NCI-H526 (cell line): Measurements from ENCODE around the gene TRIM74.
A peak's percentile ranks its signal among the peaks of the same experiment; 100 is the strongest.
"Not testable (repeated sequence)": the region's sequence is repeated elsewhere in the genome, so short reads cannot be mapped to it uniquely, and the experiment has no call there.

ENCODE experiments used
- DNase-seq, 2 experiments: peaks; one replicate each; lab custom pipeline; 2025; lab: John Stamatoyannopoulos, UW

The TRIM74 gene

DNA sequence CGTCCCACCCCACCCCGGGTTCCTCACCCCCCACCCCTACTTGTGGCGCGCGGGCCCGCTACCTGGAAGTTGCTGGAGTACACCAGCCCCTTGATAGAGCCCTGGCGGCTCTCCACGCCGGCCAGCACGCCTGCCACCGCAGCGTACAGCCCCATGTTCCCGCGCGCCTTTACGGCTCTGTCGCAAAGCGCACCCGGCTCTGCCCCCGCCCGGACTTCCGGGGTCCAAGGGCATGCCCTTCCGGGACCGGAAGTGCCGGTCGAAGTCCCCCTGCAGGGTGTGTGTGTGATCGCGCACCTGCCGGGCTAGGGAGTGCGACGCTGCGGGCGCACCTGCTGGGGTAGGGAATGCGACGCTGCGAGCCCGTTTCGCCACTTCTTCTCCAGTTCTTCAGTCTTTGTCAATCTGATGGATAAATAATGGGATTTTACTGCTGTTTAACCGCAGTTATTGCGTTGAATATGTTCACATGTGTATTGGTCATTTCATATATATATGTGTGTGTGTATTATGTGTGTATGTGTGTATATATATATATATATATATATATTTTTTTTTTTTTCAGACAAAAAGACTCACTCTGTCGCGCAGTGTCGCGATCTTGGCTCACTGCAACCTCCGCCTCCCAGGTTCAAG, 14.6 kb downstream of the TRIM74 start:
- DNase-seq = not testable (repeated sequence)

DNA sequence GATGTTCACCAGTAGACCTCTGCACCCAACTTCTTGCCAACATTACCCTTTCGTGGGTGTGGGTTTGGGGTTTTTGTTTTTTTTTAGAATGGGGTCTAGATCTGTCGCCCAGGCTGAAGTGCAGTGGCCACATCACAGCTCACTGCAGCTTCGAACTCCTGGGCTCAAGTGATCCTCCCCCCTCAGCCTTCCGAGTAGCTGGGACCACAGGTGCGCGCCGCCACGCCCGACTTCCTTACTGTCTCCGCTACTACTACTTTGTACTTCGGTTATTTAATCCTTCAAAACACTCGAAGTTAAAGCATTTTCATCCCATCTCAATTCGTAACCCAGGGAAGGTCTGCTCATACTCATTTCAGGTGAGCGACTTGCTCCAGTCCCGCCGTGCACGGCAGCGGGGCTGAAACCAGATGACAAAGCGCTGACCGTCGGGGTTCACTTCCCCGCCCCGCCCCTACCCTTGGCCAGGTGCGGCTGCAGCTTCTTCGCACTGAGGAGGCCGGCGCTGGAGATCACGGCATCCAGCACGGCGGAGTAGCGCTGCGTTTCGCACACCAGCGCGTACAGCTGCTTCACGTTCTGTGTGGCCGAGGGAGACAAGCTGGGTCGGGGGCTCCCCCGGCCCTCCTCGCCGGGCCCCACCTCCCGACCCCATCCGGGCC, 15.2 kb downstream of the TRIM74 start:
- DNase-seq = not testable (repeated sequence)

DNA sequence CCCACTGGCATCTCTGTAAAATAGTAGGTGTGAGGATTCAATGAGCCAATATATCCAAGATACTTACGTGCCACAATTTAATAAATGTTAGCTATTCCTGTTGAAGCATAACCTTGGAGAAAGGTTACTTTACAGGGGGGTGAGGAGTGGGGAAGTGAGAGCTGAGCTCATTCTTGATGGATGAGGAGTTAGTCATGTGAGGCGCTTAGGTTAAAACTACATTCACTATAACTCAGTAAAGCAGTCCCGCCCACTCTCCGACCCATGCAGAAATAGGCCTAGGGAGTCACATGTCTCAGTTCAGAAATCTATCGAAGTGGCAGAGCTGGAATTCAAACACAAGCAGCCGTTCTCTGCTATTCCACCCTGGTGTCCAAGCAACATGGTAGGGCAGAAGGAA, 18.8 kb downstream of the TRIM74 start:
- not testable (repeated sequence) for DNase-seq

DNA sequence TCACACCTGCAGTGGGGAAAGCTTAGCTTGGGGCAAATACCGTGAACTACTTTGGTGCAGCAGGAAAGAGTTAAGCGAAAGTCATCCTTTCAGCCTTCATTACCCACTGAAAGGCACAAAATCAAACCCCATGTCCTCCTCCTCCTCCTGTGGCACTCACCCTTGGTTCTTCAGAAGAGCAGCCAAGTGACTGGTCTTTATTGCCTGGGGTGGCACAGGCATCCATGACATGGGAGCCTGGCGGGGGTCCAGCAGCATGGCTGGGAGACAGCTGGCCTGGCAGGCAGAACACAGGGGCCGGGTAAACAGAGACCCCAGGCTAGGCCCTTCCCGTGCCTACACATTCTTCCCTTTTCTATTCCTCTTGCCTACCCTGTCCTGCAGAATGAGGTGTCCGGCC, 19.6 kb downstream of the TRIM74 start:
- not testable (repeated sequence) for DNase-seq

DNA sequence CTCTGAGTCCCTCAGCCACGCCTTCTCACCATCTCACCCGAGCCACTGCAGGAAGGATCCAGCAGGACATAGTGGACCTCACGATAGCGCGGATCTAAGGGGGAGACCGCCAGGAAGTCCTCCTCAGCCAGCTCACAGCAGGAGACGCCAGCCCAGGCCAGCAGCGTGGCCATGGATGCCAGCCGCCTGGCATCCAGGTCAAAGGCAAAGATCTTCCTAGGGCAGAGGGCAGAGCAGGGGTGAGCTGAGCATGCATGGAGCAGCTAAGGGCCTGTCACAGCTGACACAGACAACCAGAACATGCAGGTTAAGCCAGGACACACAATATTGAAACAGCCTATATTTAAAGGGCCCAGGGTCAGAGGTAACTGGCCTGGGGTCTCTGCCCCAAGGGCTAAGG, 20.0 kb downstream of the TRIM74 start:
- not testable (repeated sequence) for DNase-seq

DNA sequence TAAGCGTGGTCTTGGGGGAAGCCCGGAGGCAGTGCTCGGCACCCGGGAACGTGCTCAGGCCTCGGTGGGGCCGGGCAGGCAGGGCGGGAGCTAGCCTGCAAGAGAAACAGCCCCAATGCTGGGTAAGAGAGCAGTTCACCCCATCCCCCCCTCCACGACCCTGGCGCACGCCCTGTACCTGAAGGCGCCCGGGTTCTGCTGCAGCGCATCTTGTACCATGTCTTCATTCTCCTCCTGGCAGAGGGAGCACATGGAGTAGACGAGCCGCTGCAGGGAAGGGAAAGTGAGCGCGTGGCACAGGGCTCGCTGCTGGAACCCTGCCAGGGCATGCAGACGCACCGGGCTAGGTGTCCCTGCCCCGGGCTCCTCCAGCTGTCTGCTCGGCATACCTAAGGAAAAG, 20.6 kb downstream of the TRIM74 start:
- DNase-seq = not testable (repeated sequence)

DNA sequence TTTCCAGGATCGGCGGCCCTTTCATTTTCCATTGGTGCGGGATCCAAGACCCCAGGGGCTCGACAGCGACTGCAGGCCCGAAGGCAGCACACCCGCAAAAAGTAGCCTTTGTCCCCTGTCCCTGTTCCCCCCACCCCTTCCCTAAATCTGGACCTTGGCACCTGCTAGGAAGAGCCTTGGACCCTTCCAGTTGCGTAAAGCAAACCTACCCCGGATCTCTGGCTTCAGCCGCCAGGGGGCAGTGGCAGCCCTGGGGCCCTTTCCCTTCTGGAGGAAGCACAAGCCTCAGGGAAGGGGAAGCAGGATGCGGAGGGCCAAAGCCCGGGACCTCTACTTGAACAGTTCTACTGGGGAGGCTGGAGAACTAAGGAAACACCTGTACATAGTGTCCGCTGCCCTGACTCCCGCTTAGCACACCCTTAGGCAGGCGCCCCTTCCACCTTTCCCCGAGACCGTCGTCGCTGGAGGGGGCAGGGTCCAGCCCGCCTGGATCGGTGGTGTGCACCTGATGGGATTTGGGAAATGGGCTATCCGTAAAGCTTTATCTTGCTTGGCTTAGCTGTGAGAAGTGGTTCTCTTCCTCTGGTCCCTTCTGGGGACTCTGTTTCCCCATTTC, 23.0 kb downstream of the TRIM74 start:
- not testable (repeated sequence) for DNase-seq

DNA sequence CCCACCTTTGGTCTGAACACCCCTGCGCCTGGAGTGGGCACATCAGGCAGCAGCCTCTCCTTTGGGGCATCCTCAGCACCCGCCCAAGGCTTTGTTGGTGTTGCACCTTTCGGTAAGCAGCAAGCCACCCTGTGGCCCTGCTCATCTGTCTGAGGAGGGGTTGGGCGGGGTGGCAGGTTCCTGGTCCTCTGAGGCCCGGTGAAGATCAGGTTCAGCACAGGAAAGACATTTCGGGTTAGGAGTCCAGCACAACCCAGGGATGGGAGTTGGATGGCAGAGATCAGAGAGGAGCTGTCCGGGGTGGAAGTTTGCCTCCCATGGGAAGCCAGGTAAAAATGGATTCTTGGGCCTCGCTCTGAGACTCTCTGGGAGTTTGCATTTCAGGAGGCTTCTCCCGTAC, 23.7 kb downstream of the TRIM74 start:
- not testable (repeated sequence) for DNase-seq

DNA sequence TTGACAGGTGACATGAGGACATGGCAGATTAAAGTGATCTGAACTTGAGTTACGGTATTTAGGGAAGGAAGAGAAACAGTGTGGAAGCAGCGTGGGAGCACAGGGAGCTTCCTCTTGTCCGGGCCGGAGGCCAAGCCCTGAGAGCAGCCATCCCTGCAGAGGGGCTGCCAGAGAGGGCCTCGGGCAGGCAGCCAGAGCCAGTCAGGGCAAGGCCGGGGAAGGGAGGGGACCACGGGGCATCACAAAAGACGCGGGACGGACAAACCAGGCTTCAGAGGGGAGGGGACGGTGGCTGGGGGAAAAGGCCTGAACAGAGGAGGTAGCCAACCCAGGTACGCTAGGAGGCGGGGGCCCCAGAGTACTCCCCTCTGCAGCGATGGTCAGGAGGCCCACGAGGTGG, 24.3 kb downstream of the TRIM74 start:
- not testable (repeated sequence) for DNase-seq

DNA sequence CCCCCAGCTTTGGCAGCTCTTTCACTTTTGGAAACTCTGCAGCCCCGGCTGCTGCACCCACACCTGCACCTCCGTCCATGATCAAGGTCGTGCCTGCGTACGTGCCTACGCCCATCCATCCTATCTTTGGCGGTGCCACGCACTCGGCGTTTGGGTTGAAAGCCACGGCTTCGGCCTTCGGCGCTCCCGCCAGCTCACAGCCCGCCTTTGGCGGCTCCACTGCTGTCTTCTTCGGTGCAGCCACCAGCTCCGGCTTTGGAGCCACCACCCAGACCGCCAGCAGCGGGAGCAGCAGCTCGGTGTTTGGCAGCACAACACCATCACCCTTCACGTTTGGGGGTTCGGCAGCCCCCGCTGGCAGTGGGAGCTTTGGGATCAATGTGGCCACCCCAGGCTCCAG, 26.3 kb downstream of the TRIM74 start:
- not testable (repeated sequence) for DNase-seq

DNA sequence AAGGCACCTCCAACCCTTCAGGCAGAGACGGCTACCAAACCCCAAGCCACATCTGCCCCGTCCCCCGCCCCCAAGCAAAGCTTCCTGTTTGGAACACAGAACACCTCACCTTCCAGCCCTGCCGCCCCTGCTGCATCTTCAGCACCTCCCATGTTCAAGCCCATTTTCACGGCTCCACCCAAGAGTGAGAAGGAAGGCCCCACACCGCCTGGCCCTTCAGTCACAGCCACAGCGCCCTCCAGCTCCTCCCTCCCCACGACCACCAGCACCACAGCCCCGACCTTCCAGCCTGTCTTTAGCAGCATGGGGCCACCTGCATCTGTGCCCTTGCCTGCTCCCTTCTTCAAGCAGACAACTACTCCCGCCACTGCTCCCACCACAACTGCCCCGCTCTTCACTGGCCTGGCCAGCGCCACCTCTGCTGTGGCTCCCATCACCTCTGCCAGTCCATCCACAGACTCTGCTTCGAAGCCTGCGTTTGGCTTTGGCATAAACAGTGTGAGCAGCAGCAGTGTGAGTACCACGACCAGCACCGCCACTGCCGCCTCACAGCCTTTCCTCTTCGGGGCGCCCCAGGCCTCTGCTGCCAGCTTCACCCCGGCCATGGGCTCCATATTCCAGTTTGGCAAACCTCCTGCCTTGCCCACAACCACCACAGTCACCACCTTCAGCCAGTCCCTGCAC, 27.1 kb downstream of the TRIM74 start:
- not testable (repeated sequence) for DNase-seq

DNA sequence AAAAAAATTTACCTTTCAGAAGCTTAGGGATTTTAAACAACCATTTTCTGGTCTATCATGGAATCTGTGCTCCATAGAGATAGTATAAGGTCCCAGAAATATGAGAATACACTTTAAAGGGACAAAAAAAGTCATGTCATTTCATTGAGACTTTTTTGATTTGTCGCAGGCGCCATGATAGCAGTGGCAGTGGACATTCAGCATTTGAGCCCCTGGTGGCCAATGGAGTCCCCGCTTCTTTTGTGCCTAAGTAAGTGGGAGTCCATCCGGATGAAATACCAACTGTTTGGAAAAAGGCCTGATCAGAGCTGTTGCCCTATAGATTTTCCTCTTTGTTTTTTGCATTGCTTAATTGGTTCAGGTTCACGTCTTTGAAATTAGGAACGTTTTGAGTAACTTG, 41.0 kb downstream of the TRIM74 start:
- not testable (repeated sequence) for DNase-seq

DNA sequence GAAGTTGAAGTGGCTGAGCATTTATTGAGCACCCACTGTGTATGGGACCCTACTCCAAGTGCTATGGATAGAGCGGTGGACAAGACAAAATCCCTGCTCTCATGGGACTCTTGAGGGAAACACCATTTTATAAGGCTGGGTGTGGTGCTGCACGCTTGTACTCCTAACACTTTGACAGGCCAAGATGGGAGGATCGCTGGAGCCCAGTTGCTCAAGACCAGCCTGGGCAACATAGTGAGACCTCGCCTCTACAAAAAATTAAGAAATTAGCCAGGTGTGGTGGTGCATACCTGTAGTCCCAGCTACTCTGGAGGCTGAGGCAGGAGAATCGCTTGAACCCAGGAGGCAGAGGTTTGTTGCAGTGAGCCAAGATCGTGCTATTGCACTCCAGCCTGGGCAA, 41.5 kb downstream of the TRIM74 start:
- not testable (repeated sequence) for DNase-seq

DNA sequence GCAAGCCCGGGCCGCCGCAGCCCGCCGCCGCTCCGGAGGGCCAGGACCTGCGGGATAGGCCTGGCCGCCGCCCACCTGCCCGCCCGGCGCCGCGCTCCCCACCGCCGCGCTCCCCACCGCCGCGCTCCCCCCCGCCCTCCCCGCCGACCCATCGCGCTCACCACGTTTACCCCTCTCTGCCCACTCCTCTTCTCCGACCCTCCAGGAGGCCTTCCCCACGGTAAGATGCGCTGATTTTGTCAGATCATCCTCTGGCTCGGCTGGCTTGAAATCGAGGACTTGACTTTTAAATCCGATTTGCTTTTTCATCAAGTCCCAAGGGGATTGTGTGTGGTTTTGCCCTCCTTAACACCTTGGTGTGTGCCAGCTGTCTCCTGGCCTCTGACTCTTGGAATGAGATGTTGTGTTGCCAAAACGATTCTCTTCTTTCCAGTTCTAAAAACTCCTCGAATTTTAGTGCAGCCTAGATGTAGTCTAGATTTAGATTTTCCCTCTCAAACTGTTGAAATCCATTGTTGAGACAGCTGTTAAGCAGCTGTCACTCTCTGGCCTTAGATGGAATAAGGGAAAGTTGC, 43.6 kb downstream of the TRIM74 start:
- peak; percentile 9 to 43 for DNase-seq

DNA sequence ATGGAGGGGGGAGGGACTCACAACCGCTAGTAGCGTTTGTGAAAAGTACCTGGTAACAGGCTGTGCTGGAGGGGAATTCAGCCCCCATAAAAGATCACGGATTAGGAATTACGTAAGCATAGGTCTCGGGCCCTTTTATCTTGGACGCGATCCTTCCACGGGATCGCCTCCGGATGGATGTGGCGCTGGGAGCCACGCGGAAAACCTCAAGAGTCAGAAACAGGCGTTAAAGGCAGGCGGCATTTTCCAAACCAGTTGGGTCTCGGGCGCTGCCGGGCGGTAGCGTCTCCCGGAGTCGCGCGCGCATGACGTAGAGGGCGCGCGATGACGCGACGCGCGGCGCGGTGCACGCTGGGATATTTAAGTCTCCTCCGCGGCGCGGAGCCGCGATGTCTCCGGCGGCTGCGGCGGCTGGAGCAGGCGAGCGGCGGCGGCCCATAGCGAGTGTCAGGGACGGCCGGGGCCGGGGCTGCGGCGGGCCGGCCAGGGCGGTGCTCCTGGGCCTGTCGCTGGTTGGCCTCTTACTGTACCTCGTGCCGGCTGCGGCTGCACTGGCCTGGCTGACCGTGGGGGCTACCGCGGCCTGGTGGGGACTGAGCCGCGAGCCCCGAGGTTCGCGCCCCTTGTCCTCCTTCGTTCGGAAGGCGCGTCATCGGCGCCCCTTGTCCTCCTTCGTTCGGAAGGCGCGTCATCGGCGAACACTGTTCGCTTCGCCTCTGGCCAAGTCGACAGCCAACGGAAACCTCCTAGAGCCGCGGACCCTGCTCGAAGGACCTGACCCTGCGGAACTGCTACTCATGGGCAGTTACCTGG, 44.3 kb downstream of the TRIM74 start, which contains the start of gene POM121:
Gene POM121, plus strand, starts transcription at position 363 of the 813 bp plus-strand sequence. Its CDS starts 27 bp downstream, at position 390.
- peak; percentile 44 to 86 for DNase-seq

DNA sequence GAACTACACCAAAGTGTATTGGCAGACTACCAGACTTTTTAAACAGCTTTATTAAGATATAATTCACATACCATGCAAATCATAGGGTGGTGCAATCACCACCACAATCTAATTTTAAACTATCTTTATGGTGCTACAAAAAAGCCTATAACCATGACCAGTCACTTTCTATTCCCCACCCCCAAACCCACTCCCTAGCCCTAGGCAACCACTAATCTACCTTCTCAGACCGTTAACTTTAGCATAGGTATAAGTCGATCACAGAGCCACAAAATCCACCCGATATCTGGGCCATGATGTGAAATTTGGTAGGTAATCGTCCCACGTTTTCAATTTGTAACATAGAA, 44.9 kb downstream of the TRIM74 start:
- no peak for DNase-seq

DNA sequence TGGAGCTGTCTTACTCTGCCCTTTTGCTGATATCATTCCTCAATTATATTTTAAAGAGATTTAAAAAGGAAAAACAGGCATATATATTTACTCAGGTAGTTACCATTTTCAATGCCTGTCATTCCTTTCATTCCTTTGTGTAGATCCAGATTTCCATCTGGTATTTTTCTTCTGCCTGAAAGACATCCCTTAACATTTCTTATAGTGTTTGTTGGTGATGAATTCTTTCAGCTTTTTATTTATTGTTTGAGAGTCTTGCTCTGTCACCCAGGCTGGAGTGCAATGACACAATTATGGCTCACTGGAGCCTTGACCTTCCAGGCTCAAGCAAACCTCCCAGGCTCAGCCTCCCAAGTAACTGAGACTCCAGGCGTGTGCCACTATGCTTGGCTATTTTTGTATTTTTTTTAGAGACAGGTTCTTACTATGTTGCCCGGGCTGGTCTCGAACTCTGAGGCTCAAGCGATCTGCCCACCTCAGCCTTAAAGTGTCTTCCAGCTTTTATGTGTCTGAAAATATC, 50.0 kb downstream of the TRIM74 start:
- no peak for DNase-seq

DNA sequence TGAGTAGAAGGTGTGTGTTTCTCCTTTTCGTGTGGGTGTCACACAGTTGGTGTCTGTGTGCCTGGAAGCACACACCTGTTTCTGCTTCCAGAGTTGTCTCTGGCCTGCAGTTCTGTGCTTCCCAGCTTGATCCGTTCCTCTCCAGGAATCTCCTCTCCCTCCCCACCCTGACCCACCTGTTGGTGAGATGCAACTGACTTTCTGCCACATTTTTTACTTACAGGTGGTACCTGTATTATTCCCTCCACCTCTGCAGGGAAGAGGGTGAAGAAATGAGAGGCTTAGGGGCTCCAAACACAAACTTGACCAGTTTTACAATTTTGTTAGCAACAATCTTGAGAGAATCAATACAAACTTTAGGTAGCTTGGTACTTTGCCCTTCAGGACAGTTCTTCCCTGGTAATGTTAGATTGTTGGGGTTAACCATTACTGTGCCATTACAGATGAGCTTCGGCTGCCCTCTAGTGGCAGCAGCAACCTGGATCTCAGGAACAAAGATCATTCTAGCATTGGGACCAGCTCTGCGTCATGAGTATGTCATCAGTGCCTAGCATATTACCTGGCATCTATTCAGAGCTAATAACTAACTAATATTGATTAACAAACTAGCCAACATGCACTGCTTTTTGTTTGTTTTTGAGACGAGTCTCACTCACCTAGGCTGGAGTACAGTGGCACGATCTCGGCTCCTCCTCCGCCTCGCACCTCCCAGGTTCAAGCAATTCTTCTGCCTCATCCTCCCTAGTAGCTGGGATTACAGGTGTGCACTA, 54.3 kb downstream of the TRIM74 start:
- DNase-seq = peak in 1 of 2 experiments; percentile 55

DNA sequence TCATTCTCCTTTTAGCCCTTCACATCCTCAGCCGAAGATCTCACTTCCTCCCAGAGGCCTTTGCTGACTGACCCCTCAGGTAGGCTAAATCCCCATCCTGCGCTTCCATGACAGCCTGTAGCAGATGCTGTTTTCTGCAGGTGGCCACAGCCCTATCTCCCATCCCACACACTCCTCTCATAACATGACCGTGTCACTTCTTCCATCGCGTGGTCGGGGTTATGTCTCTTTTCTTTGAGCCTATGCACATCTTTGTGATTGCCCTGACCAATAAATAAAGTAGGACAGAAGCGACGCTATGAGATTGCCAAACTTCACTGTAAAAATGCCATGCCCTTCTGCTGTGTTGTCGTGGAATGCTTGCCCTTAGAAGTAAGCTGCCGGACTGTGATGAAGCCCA, 55.5 kb downstream of the TRIM74 start:
- not testable (repeated sequence) for DNase-seq

DNA sequence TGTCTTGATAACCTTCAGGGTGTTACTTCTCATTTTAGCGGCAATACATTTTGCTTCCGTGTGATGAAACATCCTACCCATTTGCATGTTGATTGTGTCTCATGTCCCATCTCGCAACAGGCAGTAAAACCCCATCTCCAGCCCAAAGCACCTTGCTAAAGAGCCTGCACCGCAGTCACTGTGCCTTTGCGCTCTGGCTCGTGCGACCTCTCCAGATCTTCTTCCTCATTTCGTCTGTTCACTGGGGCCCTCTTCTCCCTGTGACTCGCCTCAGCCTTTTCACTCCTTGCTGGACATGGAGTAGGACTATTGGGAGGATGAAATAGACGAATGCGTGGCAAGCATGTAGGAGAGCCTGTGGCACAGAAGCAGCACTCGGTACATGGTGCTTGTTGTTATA, 57.9 kb downstream of the TRIM74 start:
- DNase-seq = not testable (repeated sequence)
